Subcutaneous abdominal adipose tissue (tissue), 5 donors: ENCODE measurements around the gene LINGO4.
A peak's percentile ranks its signal among the peaks of the same experiment; 100 is the strongest.

Experiments used
- H3K27ac ChIP-seq: one replicate; pipeline ENCODE4 v1.7.0; 2013; ENCODE audit warnings: low read depth, mild to moderate bottlenecking, inconsistent platforms, low read length, moderate library complexity
- H3K27me3 ChIP-seq, 5 donors: one replicate each; pipeline ENCODE4 v1.7.0; 2013; ENCODE audit warnings: low read length in 5 of 5, inconsistent platforms in 1 of 5; ENCODE audit not compliant: control insufficient read depth in 5 of 5, insufficient read depth in 4 of 5
- H3K36me3 ChIP-seq, 5 donors: one replicate each; pipeline ENCODE4 v1.7.0; 2013; ENCODE audit warnings: low read length in 5 of 5; ENCODE audit not compliant: control insufficient read depth in 5 of 5, insufficient read depth in 5 of 5
- H3K4me1 ChIP-seq, 5 donors: one replicate each; pipeline ENCODE4 v1.7.0; 2013; ENCODE audit warnings: low read length in 5 of 5, mild to moderate bottlenecking in 3 of 5, moderate library complexity in 1 of 5; ENCODE audit not compliant: control insufficient read depth in 5 of 5, insufficient read depth in 5 of 5
- H3K4me3 ChIP-seq, 5 donors: one replicate each; pipeline ENCODE4 v1.7.0; 2013; ENCODE audit warnings: low read length in 5 of 5, low read depth in 1 of 5
- H3K9ac ChIP-seq, 5 donors: one replicate each; pipeline ENCODE4 v1.7.0; 2013; ENCODE audit warnings: low read length in 5 of 5, mild to moderate bottlenecking in 4 of 5, moderate library complexity in 3 of 5
- H3K9me3 ChIP-seq, 5 donors: one replicate each; pipeline ENCODE4 v1.7.0; 2013; ENCODE audit warnings: low read length in 5 of 5; ENCODE audit not compliant: control insufficient read depth in 5 of 5
- donor health status: healthy.
- donor health status: healthy.
- donor health status: healthy.
- donor health status: healthy.
- donor health status: healthy.

The LINGO4 gene

GRCh38 chr1:151825751-151826660 lies 20.8 kb upstream of the LINGO4 start:
- H3K27ac ChIP-seq = peak overlapping the region; percentile 41
- H3K27me3 ChIP-seq = peaks cover 0 to 3% (median 0%) of the 10 kb centered on the region in 5 donors
- H3K9me3 ChIP-seq = no peaks in the 10 kb centered on the region
- H3K36me3 ChIP-seq = no peaks in the 10 kb centered on the region
- no peak overlapping the region for H3K4me3 ChIP-seq
- H3K4me1 ChIP-seq = peaks cover 0 to 54% (median 23%) of the 10 kb centered on the region in 5 donors
- H3K9ac ChIP-seq = peak overlapping the region in 1 of 5 donors; percentile 22

- H3K9ac ChIP-seq = peak overlapping the region in 1 of 5 donors; percentile 22
- H3K36me3 ChIP-seq = no peaks in the 10 kb centered on the region
- no peaks in the 10 kb centered on the region for H3K9me3 ChIP-seq
- no peak overlapping the region for H3K4me3 ChIP-seq
- H3K27ac ChIP-seq = peak overlapping the region; percentile 41
- H3K4me1 ChIP-seq = peaks cover 0 to 54% (median 31%) of the 10 kb centered on the region in 5 donors
- peaks cover 0 to 3% (median 0%) of the 10 kb centered on the region in 5 donors for H3K27me3 ChIP-seq
Observed at GRCh38 chr1:151825204-151825603, 20.0 kb upstream of the LINGO4 start.

GRCh38 chr1:151823175-151823574 lies 18.0 kb upstream of the LINGO4 start:
- no peak overlapping the region for H3K4me3 ChIP-seq
- H3K27me3 ChIP-seq = peaks cover 0 to 3% (median 0%) of the 10 kb centered on the region in 5 donors
- H3K9ac ChIP-seq = no peak overlapping the region
- H3K9me3 ChIP-seq = no peaks in the 10 kb centered on the region
- H3K36me3 ChIP-seq = no peaks in the 10 kb centered on the region
- H3K27ac ChIP-seq = no peak overlapping the region
- peaks cover 0 to 42% (median 19%) of the 10 kb centered on the region in 5 donors for H3K4me1 ChIP-seq

- peaks cover 0 to 3% (median 0%) of the 10 kb centered on the region in 5 donors for H3K27me3 ChIP-seq
- no peak overlapping the region for H3K4me3 ChIP-seq
- no peak overlapping the region for H3K9ac ChIP-seq
- H3K27ac ChIP-seq = no peak overlapping the region
- H3K36me3 ChIP-seq = no peaks in the 10 kb centered on the region
- H3K4me1 ChIP-seq = peaks cover 0 to 38% (median 18%) of the 10 kb centered on the region in 5 donors
- H3K9me3 ChIP-seq = no peaks in the 10 kb centered on the region
Observed at GRCh38 chr1:151822404-151822803, 17.2 kb upstream of the LINGO4 start.

GRCh38 chr1:151820940-151821339 lies 15.7 kb upstream of the LINGO4 start:
- Histone ChIP-seq H3K9ac (no peak overlapping the region), H3K4me3 (no peak overlapping the region), H3K4me1 (peaks cover 0 to 33% (median 18%) of the 10 kb centered on the region in 5 donors), H3K27ac (no peak overlapping the region), H3K36me3 (no peaks in the 10 kb centered on the region), H3K27me3 (peaks cover 0 to 3% (median 0%) of the 10 kb centered on the region in 5 donors), H3K9me3 (no peaks in the 10 kb centered on the region)

GRCh38 chr1:151819976-151820623 lies 14.9 kb upstream of the LINGO4 start:
- Histone ChIP-seq H3K36me3 (no peaks in the 10 kb centered on the region), H3K9me3 (no peaks in the 10 kb centered on the region), H3K27ac (no peak overlapping the region), H3K9ac (no peak overlapping the region), H3K4me1 (peaks cover 0 to 25% (median 13%) of the 10 kb centered on the region in 5 donors), H3K27me3 (peaks cover 0 to 5% (median under 1%) of the 10 kb centered on the region in 5 donors), H3K4me3 (no peak overlapping the region)

- H3K36me3 ChIP-seq = no peaks in the 10 kb centered on the region
- no peak overlapping the region for H3K4me3 ChIP-seq
- H3K9ac ChIP-seq = no peak overlapping the region
- H3K9me3 ChIP-seq = no peaks in the 10 kb centered on the region
- H3K27me3 ChIP-seq = peaks cover 0 to 5% (median 2%) of the 10 kb centered on the region in 5 donors
- H3K4me1 ChIP-seq = peaks cover 0 to 22% (median 13%) of the 10 kb centered on the region in 5 donors
- no peak overlapping the region for H3K27ac ChIP-seq
Observed at GRCh38 chr1:151819227-151819835, 14.1 kb upstream of the LINGO4 start.

GRCh38 chr1:151817353-151817730 lies 12.1 kb upstream of the LINGO4 start:
- peaks cover 0 to 5% (median 2%) of the 10 kb centered on the region in 5 donors for H3K27me3 ChIP-seq
- no peaks in the 10 kb centered on the region for H3K9me3 ChIP-seq
- peaks cover 0 to 22% (median 13%) of the 10 kb centered on the region in 5 donors for H3K4me1 ChIP-seq
- no peaks in the 10 kb centered on the region for H3K36me3 ChIP-seq
- no peak overlapping the region for H3K4me3 ChIP-seq
- H3K27ac ChIP-seq = no peak overlapping the region
- H3K9ac ChIP-seq = no peak overlapping the region

GRCh38 chr1:151816548-151817352 lies 11.5 kb upstream of the LINGO4 start:
- Histone ChIP-seq H3K4me3 (no peak overlapping the region), H3K4me1 (peaks cover 0 to 22% (median 13%) of the 10 kb centered on the region in 5 donors), H3K9me3 (no peaks in the 10 kb centered on the region), H3K27me3 (peaks cover 0 to 5% (median 2%) of the 10 kb centered on the region in 5 donors), H3K9ac (no peak overlapping the region), H3K27ac (no peak overlapping the region), H3K36me3 (no peaks in the 10 kb centered on the region)
